Glomerular visceral epithelial cell (primary cell): ENCODE data around the gene RPSA.
"Not testable (repeated sequence)": the region's sequence is repeated elsewhere in the genome, so short reads cannot be mapped to it uniquely, and the experiment has no call there.

Experiments used
- DNase-seq: peaks from one replicate; pipeline ENCODE4 v3.0.0-alpha.2; 2016; ENCODE audit errors: extremely low spot score

The RPSA gene

GRCh38 chr3:39454591-39455217 is 48.2 kb downstream of the RPSA start:
- no peak for DNase-seq

DNA sequence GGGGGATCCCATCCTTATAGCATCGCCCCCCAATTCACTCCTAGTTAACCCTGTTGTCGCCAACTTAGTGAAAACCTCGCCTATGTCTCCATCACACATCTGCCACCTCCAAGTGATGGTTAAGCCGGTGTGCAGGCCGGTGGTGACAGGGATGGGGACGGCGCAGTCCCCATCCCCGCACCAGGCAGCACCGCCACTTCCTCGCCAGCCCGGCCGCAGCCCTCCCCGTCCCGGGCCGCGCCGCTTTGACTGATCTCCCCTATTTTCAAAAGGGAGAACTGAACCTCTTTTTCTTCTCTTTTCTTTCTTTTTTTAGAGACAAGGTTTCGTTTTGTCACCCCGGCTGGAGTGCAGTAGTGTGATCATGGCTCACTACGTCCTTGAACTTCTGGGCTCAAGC is 49.6 kb downstream of the RPSA start:
- DNase-seq: no peak

- no peak for DNase-seq
Observed at GRCh38 chr3:39457361-39457760, 50.8 kb downstream of the RPSA start.

DNA sequence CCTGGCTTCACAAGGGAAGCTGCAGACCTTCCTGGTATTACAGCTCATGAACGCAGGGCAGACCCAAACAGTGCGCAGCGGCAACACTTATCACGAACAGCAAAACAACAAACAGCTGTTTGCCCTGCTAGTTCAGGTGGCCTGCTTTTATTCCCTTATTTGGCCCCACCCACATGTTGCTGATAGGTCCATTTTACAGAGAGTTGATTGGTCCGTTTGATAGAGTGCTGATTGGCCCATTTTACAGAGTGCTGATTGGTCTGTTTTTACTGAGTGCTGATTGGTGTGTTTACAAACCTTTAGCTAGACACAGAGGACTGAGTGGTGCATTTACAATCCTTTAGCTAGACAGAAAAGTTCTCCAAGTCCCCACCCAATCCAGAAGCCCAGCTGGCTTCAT is 52.1 kb downstream of the RPSA start:
- not testable (repeated sequence) for DNase-seq

DNA sequence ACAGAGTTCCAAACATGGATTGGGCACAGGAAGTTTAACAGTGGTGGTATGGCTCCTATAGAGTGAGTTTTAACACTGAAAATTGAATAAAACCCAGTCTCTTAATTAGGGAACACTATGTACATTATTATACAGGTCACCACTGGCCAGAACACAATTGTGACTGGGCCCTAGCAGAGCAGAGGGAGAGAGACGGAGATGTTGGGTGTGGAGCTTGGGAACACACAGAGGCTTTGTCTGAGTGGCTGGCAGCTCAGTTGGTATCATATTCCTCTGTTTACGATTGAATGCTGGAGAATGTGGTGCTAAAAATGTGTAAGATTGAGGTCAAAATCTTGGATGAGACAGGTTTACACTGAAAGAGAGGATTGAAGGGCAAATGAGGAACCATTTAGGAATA is 54.2 kb downstream of the RPSA start:
- DNase-seq: no peak
